Stimulated activated CD8-positive, alpha-beta memory T cell treated with anti-CD3 and anti-CD28 coated beads, Interleukin-4, amount 100 ng/mL, for 48 hours (primary cell): ENCODE results near the gene KLHDC1.
"Not testable (repeated sequence)": the region's sequence is repeated elsewhere in the genome, so short reads cannot be mapped to it uniquely, and the experiment has no call there.

ENCODE experiments used
- DNase-seq: peaks from one replicate; pipeline ENCODE4 v3.0.0-alpha.2; 2020

KLHDC1 gene

GRCh38 chr14:49692811-49693734 lies at the start of gene KLHDC1:
TSS of gene KLHDC1 (plus strand) at chr14:49693120. CDS start at chr14:49693195, 75 bp downstream.
- DNase-seq: peak; percentile 84

GRCh38 chr14:49653508-49653907 lies 39.4 kb upstream of the KLHDC1 start:
- DNase-seq: no peak

- DNase-seq: no peak
Measured at GRCh38 chr14:49654511-49654910, 38.4 kb upstream of the KLHDC1 start.

- not testable (repeated sequence) for DNase-seq
Measured at GRCh38 chr14:49657500-49657899, 35.4 kb upstream of the KLHDC1 start.

GRCh38 chr14:49659526-49660455 lies 33.1 kb upstream of the KLHDC1 start:
- DNase-seq: no peak

GRCh38 chr14:49670475-49670874 lies 22.4 kb upstream of the KLHDC1 start:
- DNase-seq: no peak

- DNase-seq: no peak
Measured at GRCh38 chr14:49673586-49673985, 19.3 kb upstream of the KLHDC1 start.

GRCh38 chr14:49677643-49678042 lies 15.3 kb upstream of the KLHDC1 start:
- no peak for DNase-seq

GRCh38 chr14:49679271-49679670 lies 13.6 kb upstream of the KLHDC1 start:
- no peak for DNase-seq

- DNase-seq: no peak
Measured at GRCh38 chr14:49686425-49686824, 6.5 kb upstream of the KLHDC1 start.

- DNase-seq: peak; percentile 90
Measured at GRCh38 chr14:49687942-49688700, 4.8 kb upstream of the KLHDC1 start, which contains the start of gene POLE2. TSS of gene POLE2 (minus strand) at chr14:49688214. CDS start at chr14:49688203, 11 bp downstream.

- no peak for DNase-seq
Measured at GRCh38 chr14:49688701-49689030, 4.3 kb upstream of the KLHDC1 start.

GRCh38 chr14:49691031-49691430 lies 1.9 kb upstream of the KLHDC1 start:
- no peak for DNase-seq

- no peak for DNase-seq
Measured at GRCh38 chr14:49692193-49692757, 645 bp upstream of the KLHDC1 start.

- DNase-seq: not testable (repeated sequence)
Measured at GRCh38 chr14:49693735-49694124, 810 bp downstream of the KLHDC1 start.

GRCh38 chr14:49702725-49703124 lies 9.8 kb downstream of the KLHDC1 start:
- DNase-seq: no peak

- DNase-seq: no peak
Measured at GRCh38 chr14:49703965-49704364, 11.0 kb downstream of the KLHDC1 start.

GRCh38 chr14:49704471-49704870 lies 11.6 kb downstream of the KLHDC1 start:
- DNase-seq: not testable (repeated sequence)

- DNase-seq: not testable (repeated sequence)
Measured at GRCh38 chr14:49710993-49711392, 18.1 kb downstream of the KLHDC1 start.

- no peak for DNase-seq
Measured at GRCh38 chr14:49720744-49721143, 27.8 kb downstream of the KLHDC1 start.

- DNase-seq: not testable (repeated sequence)
Measured at GRCh38 chr14:49721733-49722435, 29.0 kb downstream of the KLHDC1 start.

- DNase-seq: no peak
Measured at GRCh38 chr14:49727171-49727570, 34.3 kb downstream of the KLHDC1 start.
